ENCODE data around the gene PPP6R2. TPM values are rescaled to one million over a fixed set of nuclear protein-coding genes. Genes with fewer than 3 reads are reported as not detected.
"Not testable (repeated sequence)": the region's sequence is repeated elsewhere in the genome, so short reads cannot be mapped to it uniquely, and the experiment has no call there.

The PPP6R2 gene
- total and polyA plus RNA-seq, 8 donors: 21.1 to 70.4 (median 25.1) TPM

DNA sequence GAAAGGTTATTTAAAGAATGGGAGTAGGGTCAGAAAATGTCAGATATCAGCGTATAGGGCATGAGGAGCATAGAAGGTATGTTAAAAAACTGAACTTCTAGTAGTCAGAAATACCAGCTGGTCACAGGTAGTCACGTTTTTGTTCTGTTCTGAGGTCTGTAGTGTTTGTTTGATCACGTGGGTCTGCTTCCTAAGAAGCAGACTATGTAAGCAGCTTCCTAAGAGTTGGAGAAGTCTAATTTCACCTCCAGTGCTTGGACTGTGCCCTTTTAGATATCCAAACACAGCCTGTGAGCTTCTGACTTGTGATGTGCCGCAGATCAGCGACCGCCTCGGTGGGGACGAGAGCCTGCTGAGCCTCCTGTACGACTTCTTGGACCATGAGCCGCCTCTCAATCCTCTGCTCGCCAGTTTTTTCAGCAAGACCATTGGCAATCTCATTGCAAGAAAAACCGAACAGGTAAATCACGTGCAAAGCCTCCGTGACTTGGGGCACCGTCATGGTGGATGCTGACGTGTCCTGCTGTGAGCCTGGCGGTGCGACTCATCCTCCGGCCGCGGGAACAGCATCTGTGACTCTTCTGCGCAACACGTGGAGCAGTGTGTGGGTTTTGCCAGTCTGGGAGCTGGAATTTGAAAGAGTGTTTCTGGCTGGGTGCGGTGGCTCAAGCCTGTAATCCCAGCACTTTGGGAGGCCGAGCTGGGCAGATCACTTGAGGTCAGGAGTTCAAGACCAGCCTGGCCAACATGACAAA, 63.5 kb downstream of the PPP6R2 start:
- no peak for TF ChIP-seq CTCF (IDR thresholded peaks at IDR 0.05)
- WGBS, 2 donors: 95 to 98% methylated on average over 25 of the region's 25 CpGs
- intact Hi-C loops (cut with DNase I): no loop called here
- peaks cover 0 to 17% (median 0%) of the 10 kb centered on the region in 3 donors for H3K36me3 ChIP-seq
- no peaks in the 10 kb centered on the region for H3K9me3 ChIP-seq
- DNase-seq (no peak), ATAC-seq (no peak), FAIRE-seq (no peak)
- H3K27ac ChIP-seq: no peak overlapping the region
- H3K4me3 ChIP-seq: no peak overlapping the region
- H3K4me1 ChIP-seq: peaks cover 0 to 9% (median 7%) of the 10 kb centered on the region in 3 donors
- H3K27me3 ChIP-seq: no peaks in the 10 kb centered on the region

DNA sequence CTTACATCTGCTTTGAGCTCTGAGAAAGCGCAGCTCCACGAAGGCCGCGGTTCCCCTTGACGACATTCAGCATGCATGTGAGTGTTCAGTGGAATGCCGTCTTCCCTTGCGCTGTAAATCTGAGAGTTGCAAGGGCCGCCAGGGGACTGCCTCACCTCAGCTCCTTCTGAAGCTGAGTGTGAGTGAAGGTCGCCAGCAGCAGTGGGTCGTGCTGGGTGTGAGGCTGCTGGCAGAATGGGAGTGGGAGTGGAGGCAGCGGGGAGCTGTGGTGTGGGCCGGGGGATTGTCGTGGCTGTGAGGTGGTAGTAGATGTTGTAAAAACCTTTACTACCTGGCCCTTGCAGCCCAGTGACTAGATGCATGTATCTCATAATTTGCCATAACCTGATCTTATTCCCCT, 65.2 kb downstream of the PPP6R2 start:
- TF ChIP-seq CTCF (IDR thresholded peaks at IDR 0.05): no peak
- WGBS, 2 donors: 94 to 98% methylated on average over 13 of the region's 13 CpGs
- H3K27me3 ChIP-seq: no peaks in the 10 kb centered on the region
- H3K9me3 ChIP-seq: no peaks in the 10 kb centered on the region
- H3K4me3 ChIP-seq: no peak overlapping the region
- FAIRE-seq: no peak
- peak in 1 of 6 donors; percentile 37 for DNase-seq
- ATAC-seq: no peak
- intact Hi-C loops (cut with DNase I): no loop called here
- H3K27ac ChIP-seq: no peak overlapping the region
- H3K4me1 ChIP-seq: peaks cover 0 to 9% (median 7%) of the 10 kb centered on the region in 3 donors
- H3K36me3 ChIP-seq: peaks cover 0 to 17% (median 0%) of the 10 kb centered on the region in 3 donors

GRCh38 chr22:50408954-50409353, 65.8 kb downstream of the PPP6R2 start:
- 64% methylated on average over 9 of the region's 9 CpGs for WGBS, 2 donors
- peak; percentile 35 to 57 (median 50) for ATAC-seq
- FAIRE-seq; H3K4me3 ChIP-seq; H3K27ac ChIP-seq; H3K4me1 ChIP-seq; H3K27me3 ChIP-seq; H3K9me3 ChIP-seq; intact Hi-C loops (cut with DNase I): not testable (repeated sequence)
- peaks cover 0 to 17% (median 0%) of the 10 kb centered on the region in 3 donors for H3K36me3 ChIP-seq
- peak in 3 of 6 donors; percentile 9 to 44 (median 37) for DNase-seq

- H3K4me3 ChIP-seq: no peak overlapping the region
- H3K27me3 ChIP-seq: no peaks in the 10 kb centered on the region
- H3K4me1 ChIP-seq: no peaks in the 10 kb centered on the region
- no peak for TF ChIP-seq CTCF (IDR thresholded peaks at IDR 0.05)
- WGBS, 2 donors: 84 to 85% methylated on average over 30 to 31 of the region's 31 CpGs
- DNase-seq (no peak), FAIRE-seq (no peak), ATAC-seq (no peak)
- H3K9me3 ChIP-seq: no peaks in the 10 kb centered on the region
- no peak overlapping the region for H3K27ac ChIP-seq
- intact Hi-C loops (cut with DNase I): loop anchor here in 1 of 3 donors (10.0 kb wide), 1 partner anchor 50 kb away; no protein-coding TSS in a partner anchor
- peaks cover 8 to 47% (median 16%) of the 10 kb centered on the region in 3 donors for H3K36me3 ChIP-seq
Observed at GRCh38 chr22:50414476-50415248, 71.5 kb downstream of the PPP6R2 start.

DNA sequence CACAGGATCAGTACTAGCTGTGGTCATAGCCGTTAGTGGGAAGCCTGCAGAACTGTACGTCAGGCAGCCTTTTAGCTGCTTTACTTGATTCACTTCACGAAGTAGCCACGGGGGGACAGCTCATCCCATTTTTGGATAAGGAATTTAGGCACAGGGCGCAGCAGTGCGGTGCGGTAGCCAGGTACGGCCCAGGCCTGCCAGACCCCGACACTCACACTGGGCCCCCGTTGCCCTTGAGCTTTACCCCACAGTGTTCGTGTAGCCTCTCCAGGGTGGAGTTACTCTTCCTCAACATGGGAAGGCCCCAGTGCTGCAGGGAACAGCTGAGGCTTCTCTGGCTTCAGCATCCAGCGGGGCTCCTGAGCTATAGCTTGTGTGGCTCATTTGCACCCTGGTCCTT, 72.3 kb downstream of the PPP6R2 start:
- Histone ChIP-seq H3K4me1 (no peaks in the 10 kb centered on the region), H3K27ac (no peak overlapping the region), H3K36me3 (peaks cover 11 to 54% (median 23%) of the 10 kb centered on the region in 3 donors), H3K4me3 (no peak overlapping the region), H3K9me3 (no peaks in the 10 kb centered on the region), H3K27me3 (no peaks in the 10 kb centered on the region)
- ATAC-seq: no peak
- intact Hi-C loops (cut with DNase I): loop anchor here in 1 of 3 donors (10.0 kb wide), 1 partner anchor 49 kb away; no protein-coding TSS in a partner anchor
- WGBS, 2 donors: 92 to 94% methylated on average over 12 of the region's 12 CpGs
- no peak for TF ChIP-seq CTCF (IDR thresholded peaks at IDR 0.05)
- no peak for DNase-seq
- FAIRE-seq: no peak

All from pancreas (tissue), 10 donors.